ENCODE data around the gene PPIA. TPM values are rescaled to one million over a fixed set of nuclear protein-coding genes. Genes with fewer than 3 reads are reported as not detected.
A peak's percentile ranks its signal among the peaks of the same experiment; 100 is the strongest.

PPIA gene
- polyA plus RNA-seq, 1 of the 3 experiments (the other 2 are of a cell fraction) = 6,267 TPM

- TF ChIP-seq MEF2A (IDR thresholded peaks at IDR 0.05; ENCODE audit: borderline replicate concordance, low read depth) (no peak), NRF1 (IDR thresholded peaks at IDR 0.05; ENCODE audit: low read depth, low read length) (no peak), JUND (IDR thresholded peaks at IDR 0.05) (no peak), FOSL2 (IDR thresholded peaks at IDR 0.05; ENCODE audit: borderline replicate concordance, low read depth) (no peak), RAD21 (IDR thresholded peaks at IDR 0.05; ENCODE audit: low read length) (no peak), TCF12 (IDR thresholded peaks at IDR 0.05) (peak; percentile 14; the same call in 1 of the 2 replicates), ZBTB33 (IDR thresholded peaks at IDR 0.05; ENCODE audit: borderline replicate concordance, low read depth) (no peak), EP300 (IDR thresholded peaks at IDR 0.05; ENCODE audit: borderline replicate concordance in 1 of 2, low read depth in 1 of 2, low read length in 1 of 2) (peak; percentile 18 to 45; a peak in 1 of 4 replicates), YY1 (IDR thresholded peaks at IDR 0.05; ENCODE audit: low read depth) (no peak; the same call in 1 of the 2 replicates), GABPA (IDR thresholded peaks at IDR 0.05; ENCODE audit: low read depth) (peak; percentile 2; the same call in 1 of the 2 replicates)
- TF ChIP-seq, protein P1, sequence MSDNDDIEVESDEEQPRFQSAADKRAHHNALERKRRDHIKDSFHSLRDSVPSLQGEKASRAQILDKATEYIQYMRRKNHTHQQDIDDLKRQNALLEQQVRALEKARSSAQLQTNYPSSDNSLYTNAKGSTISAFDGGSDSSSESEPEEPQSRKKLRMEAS (IDR thresholded peaks at IDR 0.05; ENCODE audit: low read depth) = peak; percentile 92; the same call in 1 of the 2 replicates
Measured at GRCh38 chr7:44847920-44848634, 51.6 kb downstream of the PPIA start, which contains the start of gene H2AZ2 (continued).

- Histone ChIP-seq H3K36me3 (replicated peaks in 1 of 2; ENCODE audit: control insufficient read depth in 1 of 2, insufficient read depth in 2 of 2, low read length in 1 of 2) (no peaks in the 10 kb centered on the region), H3K4me2 (peak overlapping the region; percentile 89), H3K4me3 (ENCODE audit: low read depth in 2 of 2, low read length in 1 of 2) (peak overlapping the region in 1 of 2 experiments; percentile 83; a peak in 3 of 4 replicates), H2AFZ (ENCODE audit: low read depth) (peak overlapping the region; percentile 89; the same call in 1 of the 2 replicates), H4K20me1 (ENCODE audit: insufficient read depth) (peaks cover 31% of the 10 kb centered on the region), H3K27ac (ENCODE audit: low read depth in 2 of 2, low read length in 1 of 2) (0 out of 4 replicates have a peak overlapping the region, but pooled peaks of 1 of the 2 experiments have one; percentile 80), H3K9ac (peak overlapping the region; percentile 90; the same call in 1 of the 2 replicates), H3K4me1 (ENCODE audit: control insufficient read depth in 1 of 2, insufficient read depth in 2 of 2, low read depth in 1 of 2, low read length in 1 of 2) (peaks cover 5 to 21% of the 10 kb centered on the region in 2 experiments; a peak in 3 of 4 replicates), H3K9me2 (no peaks in the 10 kb centered on the region), H3K27me3 (ENCODE audit: insufficient read depth) (no peaks in the 10 kb centered on the region), H3F3A (replicated peaks; ENCODE audit: insufficient read depth) (peaks cover 49% of the 10 kb centered on the region), H3K79me2 (ENCODE audit: insufficient read depth) (peaks cover 32% of the 10 kb centered on the region), H3K9me3 (no peaks in the 10 kb centered on the region)
- TF ChIP-seq SMC3 (IDR thresholded peaks at IDR 0.05; ENCODE audit: low read depth, low read length) = no peak
- TF ChIP-seq MEF2A (IDR thresholded peaks at IDR 0.05; ENCODE audit: borderline replicate concordance, low read depth) = no peak
- no peak for TF ChIP-seq NRF1 (IDR thresholded peaks at IDR 0.05; ENCODE audit: low read depth, low read length)
- no peak for TF ChIP-seq GATA2 (CRISPR knock-in tag; IDR thresholded peaks at IDR 0.05)
- TF ChIP-seq RCOR1 (IDR thresholded peaks at IDR 0.05; ENCODE audit: low read length) = no peak
- no peak for TF ChIP-seq FOXM1 (IDR thresholded peaks at IDR 0.05; ENCODE audit: low read depth)
- no peak for TF ChIP-seq ELF1 (IDR thresholded peaks at IDR 0.05)
- TF ChIP-seq REST (IDR thresholded peaks at IDR 0.05; ENCODE audit: low read depth, low read length) = no peak
- no peak for TF ChIP-seq TCF12 (IDR thresholded peaks at IDR 0.05)
- no peak for TF ChIP-seq RAD21 (IDR thresholded peaks at IDR 0.05; ENCODE audit: low read length)
- no peak for DNase-seq
- WGBS (ENCODE audit: low lambda C conversion rate) = 83% methylated on average over 10 of the region's 10 CpGs
- ChIA-PET CTCF (interaction anchor here (0.8 to 3.1 kb wide), 12 partner anchors 9 to 410 kb away, joined by 3 to 14 read pairs (median 5); partner anchors contain the start of gene PURB), POLR2A (interaction anchor here (0.6 to 2.9 kb wide), 4 partner anchors 51 to 267 kb away, joined by 3 to 12 read pairs (median 8); partner anchors contain the start of genes OGDH and TMED4)
Measured at GRCh38 chr7:44849259-44849884, 52.9 kb downstream of the PPIA start.
